Measurements from ENCODE around the gene RAB7A.

Gene RAB7A

GRCh38 chr3:128794770-128795649 lies 69.0 kb downstream of the RAB7A start:
- peak; percentile 58 for DNase-seq

GRCh38 chr3:128799653-128800052 lies 73.7 kb downstream of the RAB7A start:
- no peak for DNase-seq

GRCh38 chr3:128800241-128801187 lies 74.5 kb downstream of the RAB7A start:
- peak; percentile 49 for DNase-seq

- DNase-seq, result peak; percentile 18
Observed at GRCh38 chr3:128801779-128802380, 75.9 kb downstream of the RAB7A start.

- DNase-seq, result no peak
Observed at GRCh38 chr3:128803307-128803706, 77.3 kb downstream of the RAB7A start.

- DNase-seq, result peak; percentile 55
Observed at GRCh38 chr3:128804017-128804810, 78.2 kb downstream of the RAB7A start.

- DNase-seq, result no peak
Observed at GRCh38 chr3:128804811-128805155, 78.8 kb downstream of the RAB7A start.

GRCh38 chr3:128805772-128806171 lies 79.8 kb downstream of the RAB7A start:
- no peak for DNase-seq

- DNase-seq, result no peak
Observed at GRCh38 chr3:128806588-128806987, 80.6 kb downstream of the RAB7A start.

- DNase-seq, result no peak
Observed at GRCh38 chr3:128807186-128807830, 81.3 kb downstream of the RAB7A start.

- no peak for DNase-seq
Observed at GRCh38 chr3:128808672-128809071, 82.7 kb downstream of the RAB7A start.

GRCh38 chr3:128813097-128813496 lies 87.1 kb downstream of the RAB7A start:
- no peak for DNase-seq

GRCh38 chr3:128814060-128814459 lies 88.1 kb downstream of the RAB7A start:
- DNase-seq, result no peak

- DNase-seq, result no peak
Observed at GRCh38 chr3:128814519-128815317, 88.7 kb downstream of the RAB7A start.

GRCh38 chr3:128815318-128816064 lies 89.5 kb downstream of the RAB7A start:
- DNase-seq, result no peak

GRCh38 chr3:128818186-128818787 lies 92.3 kb downstream of the RAB7A start:
- no peak for DNase-seq

- DNase-seq, result no peak
Observed at GRCh38 chr3:128820252-128820839, 94.4 kb downstream of the RAB7A start.

- DNase-seq, result no peak
Observed at GRCh38 chr3:128823008-128823407, 97.0 kb downstream of the RAB7A start.

GRCh38 chr3:128823631-128824030 lies 97.6 kb downstream of the RAB7A start:
- no peak for DNase-seq

All from activated naive CD4-positive, alpha-beta T cell treated with Interleukin-2 at 50 U/mL for 16 hours (primary cell).